SU-DHL-6 (cell line): ENCODE data around the gene ABTB2.

ENCODE experiments used
- H2AFZ ChIP-seq: fragments of 200-600 bp; sonication (generic); 2 replicates; pipeline ENCODE4 v1.6.1; 2014; ENCODE audit warnings: low read depth, mild to moderate bottlenecking, moderate library complexity, mixed read lengths, antibody characterized with exemption, low read length; ENCODE audit not compliant: severe bottlenecking
- H3F3A ChIP-seq: fragments of 200-600 bp; shearing (Covaris generic); 2 replicates; pipeline ENCODE4 v1.6.0; 2016; ENCODE audit warnings: antibody characterized with exemption, mild to moderate bottlenecking; ENCODE audit not compliant: insufficient read depth
- H3K27ac ChIP-seq: fragments of 200-600 bp; sonication (generic); 2 replicates; pipeline ENCODE4 v1.5.1; 2016; ENCODE audit warnings: low read depth, mild to moderate bottlenecking, low read length, moderate library complexity, mixed read lengths
- H3K27me3 ChIP-seq: fragments of 200-600 bp; sonication (generic), shearing (Covaris generic); 2 replicates; pipeline ENCODE4 v1.6.0; 2014; ENCODE audit warnings: mild to moderate bottlenecking, low read length
- H3K36me3 ChIP-seq: fragments of 200-600 bp; sonication (generic); 2 replicates; pipeline ENCODE4 v1.6.1; 2014; ENCODE audit warnings: mild to moderate bottlenecking, low read length, mixed read lengths
- H3K4me2 ChIP-seq: fragments of 300-600, 200-600 bp; shearing (Covaris generic), sonication (generic); 2 replicates; pipeline ENCODE4 v1.6.0; 2014; ENCODE audit warnings: low read length, low read depth, mild to moderate bottlenecking; ENCODE audit not compliant: poor library complexity, severe bottlenecking
- H3K4me3 ChIP-seq: fragments of 200-600 bp; sonication (generic); 2 replicates; pipeline ENCODE4 v1.5.1; 2014; ENCODE audit warnings: antibody characterized with exemption, low read length, mild to moderate bottlenecking, mixed read lengths; ENCODE audit not compliant: insufficient read depth, poor library complexity, severe bottlenecking
- H3K79me2 ChIP-seq: fragments of 200-600 bp; sonication (generic); 2 replicates; pipeline ENCODE4 v1.6.1; 2014; ENCODE audit warnings: mild to moderate bottlenecking, low read length, moderate library complexity; ENCODE audit not compliant: insufficient read depth
- H3K9ac ChIP-seq: fragments of 200-600 bp; sonication (generic); 2 replicates; pipeline ENCODE4 v1.7.0; 2014; ENCODE audit warnings: mild to moderate bottlenecking, low read length
- H3K9me2 ChIP-seq: fragments of 200-600 bp; sonication (generic); replicated peaks from 2 replicates; pipeline ENCODE4 v1.6.1; 2014; ENCODE audit warnings: low read length; ENCODE audit not compliant: insufficient read depth
- H3K9me3 ChIP-seq: fragments of 200-600 bp; sonication (generic); 2 replicates; pipeline ENCODE4 v1.6.1; 2014; ENCODE audit warnings: low read length, mixed read lengths; ENCODE audit not compliant: insufficient read depth
- H4K20me1 ChIP-seq: fragments of 200-600 bp; sonication (generic); 2 replicates; pipeline ENCODE4 v1.6.1; 2014; ENCODE audit warnings: low read depth, mild to moderate bottlenecking, antibody characterized with exemption, low read length, moderate library complexity, mixed read lengths
- CTCF ChIP-seq: fragments of 200-600 bp; sonication (generic); IDR thresholded peaks from one replicate; pipeline ENCODE4 v1.5.1; 2017; ENCODE audit warnings: antibody characterized with exemption, mild to moderate bottlenecking, low read length, moderate library complexity; ENCODE audit not compliant: insufficient read depth, poor library complexity, severe bottlenecking
- EZH2phosphoT487 ChIP-seq: fragments of 200-600 bp; sonication (generic), shearing (Covaris generic); conservative IDR thresholded peaks from 2 replicates; pipeline ENCODE4 v1.6.1; 2018; ENCODE audit warnings: mild to moderate bottlenecking, antibody characterized with exemption, low read length, moderate library complexity, mixed read lengths

The ABTB2 gene

GRCh38 chr11:34260072-34260575 is 97.7 kb downstream of the ABTB2 start:
- Histone ChIP-seq H3K4me2 (no peak overlapping the region), H3K9me2 (no peaks in the 10 kb centered on the region), H2AFZ (no peak overlapping the region), H3K27me3 (no peaks in the 10 kb centered on the region), H3K79me2 (no peaks in the 10 kb centered on the region), H3F3A (no peaks in the 10 kb centered on the region), H3K4me3 (no peak overlapping the region), H3K9me3 (no peaks in the 10 kb centered on the region), H3K36me3 (no peaks in the 10 kb centered on the region), H3K9ac (no peak overlapping the region), H3K27ac (no peak overlapping the region), H4K20me1 (no peaks in the 10 kb centered on the region)
- TF ChIP-seq EZH2phosphoT487 (no peak), CTCF (no peak)

- no peaks in the 10 kb centered on the region for H3K36me3 ChIP-seq
- H3K9ac ChIP-seq, result no peak overlapping the region
- no peak overlapping the region for H2AFZ ChIP-seq
- H3F3A ChIP-seq, result no peaks in the 10 kb centered on the region
- H3K4me2 ChIP-seq, result no peak overlapping the region
- H3K27me3 ChIP-seq, result no peaks in the 10 kb centered on the region
- H4K20me1 ChIP-seq, result no peaks in the 10 kb centered on the region
- H3K79me2 ChIP-seq, result no peaks in the 10 kb centered on the region
- no peaks in the 10 kb centered on the region for H3K9me2 ChIP-seq
- TF ChIP-seq EZH2phosphoT487, result no peak
- TF ChIP-seq CTCF, result no peak
- H3K4me3 ChIP-seq, result no peak overlapping the region
- H3K9me3 ChIP-seq, result no peaks in the 10 kb centered on the region
- H3K27ac ChIP-seq, result no peak overlapping the region
Observed at GRCh38 chr11:34259087-34259486, 98.7 kb downstream of the ABTB2 start.

- H3K9me2 ChIP-seq, result no peaks in the 10 kb centered on the region
- H2AFZ ChIP-seq, result no peak overlapping the region
- H4K20me1 ChIP-seq, result no peaks in the 10 kb centered on the region
- H3K27me3 ChIP-seq, result no peaks in the 10 kb centered on the region
- H3K79me2 ChIP-seq, result no peaks in the 10 kb centered on the region
- H3K4me2 ChIP-seq, result no peak overlapping the region
- no peaks in the 10 kb centered on the region for H3K36me3 ChIP-seq
- no peak overlapping the region for H3K4me3 ChIP-seq
- H3F3A ChIP-seq, result no peaks in the 10 kb centered on the region
- H3K9ac ChIP-seq, result no peak overlapping the region
- TF ChIP-seq CTCF (no peak), EZH2phosphoT487 (no peak)
- no peak overlapping the region for H3K27ac ChIP-seq
- H3K9me3 ChIP-seq, result no peaks in the 10 kb centered on the region
Observed at GRCh38 chr11:34256626-34257025, 101.2 kb downstream of the ABTB2 start.

- Histone ChIP-seq H3K4me2 (no peak overlapping the region), H2AFZ (no peak overlapping the region), H3K79me2 (no peaks in the 10 kb centered on the region), H3K36me3 (no peaks in the 10 kb centered on the region), H3K27ac (no peak overlapping the region), H3K9ac (no peak overlapping the region), H3F3A (no peaks in the 10 kb centered on the region), H3K4me3 (no peak overlapping the region), H4K20me1 (no peaks in the 10 kb centered on the region), H3K27me3 (no peaks in the 10 kb centered on the region), H3K9me3 (no peaks in the 10 kb centered on the region), H3K9me2 (no peaks in the 10 kb centered on the region)
- TF ChIP-seq EZH2phosphoT487 (no peak), CTCF (no peak)
Observed at GRCh38 chr11:34256150-34256549, 101.7 kb downstream of the ABTB2 start.
